OCI-LY1 (cell line): ENCODE results near the gene CXorf38.

Source experiments
- H2AFZ ChIP-seq: fragments of 200-600 bp; sonication (generic), shearing (Covaris generic); 2 replicates; pipeline ENCODE4 v1.6.0; 2014; ENCODE audit warnings: antibody characterized with exemption, mild to moderate bottlenecking, low read length
- H3F3A ChIP-seq: fragments of 200-600 bp; sonication (generic), shearing (Covaris generic); 2 replicates; pipeline ENCODE4 v1.6.0; 2014; ENCODE audit warnings: mild to moderate bottlenecking, antibody characterized with exemption, low read length, moderate library complexity; ENCODE audit not compliant: insufficient read depth
- H3K27ac ChIP-seq: fragments of 200-600 bp; sonication (generic); 2 replicates; pipeline ENCODE4 v1.5.1; 2014; ENCODE audit warnings: low read length, mixed run types, mild to moderate bottlenecking, low read depth; ENCODE audit not compliant: poor library complexity, severe bottlenecking
- H3K27me3 ChIP-seq: fragments of 200-600 bp; sonication (generic); 2 replicates; pipeline ENCODE4 v1.6.0; 2014; ENCODE audit warnings: antibody characterized with exemption, mild to moderate bottlenecking, low read length, moderate library complexity; ENCODE audit not compliant: insufficient read depth
- H3K36me3 ChIP-seq: fragments of 200-600 bp; sonication (generic); 2 replicates; pipeline ENCODE4 v1.6.1; 2014; ENCODE audit warnings: mild to moderate bottlenecking, antibody characterized with exemption, low read length, moderate library complexity, mixed read lengths; ENCODE audit not compliant: insufficient read depth
- H3K4me1 ChIP-seq: fragments of 200-600 bp; sonication (generic); 2 replicates; pipeline ENCODE4 v1.5.1; 2014; ENCODE audit warnings: mild to moderate bottlenecking, low read length, moderate library complexity; ENCODE audit not compliant: insufficient read depth, severe bottlenecking
- H3K4me2 ChIP-seq: fragments of 200-600 bp; sonication (generic), shearing (Covaris generic); 2 replicates; pipeline ENCODE4 v1.6.1; 2014; ENCODE audit warnings: low read length
- H3K4me3 ChIP-seq: fragments of 200-600 bp; sonication (generic); 2 replicates; pipeline ENCODE4 v1.5.1; 2014; ENCODE audit warnings: low read length, low read depth, mild to moderate bottlenecking, mixed read lengths; ENCODE audit not compliant: poor library complexity, severe bottlenecking
- H3K79me2 ChIP-seq: fragments of 200-600 bp; shearing (Covaris generic); 2 replicates; pipeline ENCODE4 v1.6.1; 2016; ENCODE audit warnings: mixed run types, low read length, mixed read lengths; ENCODE audit not compliant: insufficient read depth
- H3K9ac ChIP-seq: fragments of 200-600 bp; sonication (generic), shearing (Covaris generic); 2 replicates; pipeline ENCODE4 v1.6.1; 2014; ENCODE audit warnings: mild to moderate bottlenecking, low read length, mixed read lengths
- H3K9me2 ChIP-seq: fragments of 200-600 bp; sonication (generic), shearing (Covaris generic); 2 replicates; pipeline ENCODE4 v1.6.1; 2014; ENCODE audit warnings: low read depth, mild to moderate bottlenecking, low read length, mixed read lengths
- H3K9me3 ChIP-seq: fragments of 200-600 bp; shearing (Covaris generic); 2 replicates; pipeline ENCODE4 v1.6.1; 2014; ENCODE audit warnings: low read length, mixed read lengths
- H4K20me1 ChIP-seq: fragments of 200-600 bp; sonication (generic), shearing (Covaris generic); 2 replicates; pipeline ENCODE4 v1.6.0; 2016; ENCODE audit warnings: mild to moderate bottlenecking, low read length; ENCODE audit not compliant: insufficient read depth
- EZH2 ChIP-seq: fragments of 200-600 bp; sonication (generic), shearing (Covaris generic); IDR thresholded peaks from 2 replicates; pipeline ENCODE4 v1.8.0; 2017; ENCODE audit warnings: borderline replicate concordance, mixed run types, mild to moderate bottlenecking, antibody characterized with exemption, low read length, moderate library complexity, mixed read lengths
- TF ChIP-seq, protein P1 (sequence below): fragments of 200-600 bp; sonication (generic), shearing (Covaris generic); IDR thresholded peaks from 2 replicates; pipeline ENCODE4 v1.5.1; 2017; ENCODE audit warnings: mild to moderate bottlenecking, antibody characterized with exemption, low read length, moderate library complexity, mixed read lengths

The CXorf38 gene

DNA sequence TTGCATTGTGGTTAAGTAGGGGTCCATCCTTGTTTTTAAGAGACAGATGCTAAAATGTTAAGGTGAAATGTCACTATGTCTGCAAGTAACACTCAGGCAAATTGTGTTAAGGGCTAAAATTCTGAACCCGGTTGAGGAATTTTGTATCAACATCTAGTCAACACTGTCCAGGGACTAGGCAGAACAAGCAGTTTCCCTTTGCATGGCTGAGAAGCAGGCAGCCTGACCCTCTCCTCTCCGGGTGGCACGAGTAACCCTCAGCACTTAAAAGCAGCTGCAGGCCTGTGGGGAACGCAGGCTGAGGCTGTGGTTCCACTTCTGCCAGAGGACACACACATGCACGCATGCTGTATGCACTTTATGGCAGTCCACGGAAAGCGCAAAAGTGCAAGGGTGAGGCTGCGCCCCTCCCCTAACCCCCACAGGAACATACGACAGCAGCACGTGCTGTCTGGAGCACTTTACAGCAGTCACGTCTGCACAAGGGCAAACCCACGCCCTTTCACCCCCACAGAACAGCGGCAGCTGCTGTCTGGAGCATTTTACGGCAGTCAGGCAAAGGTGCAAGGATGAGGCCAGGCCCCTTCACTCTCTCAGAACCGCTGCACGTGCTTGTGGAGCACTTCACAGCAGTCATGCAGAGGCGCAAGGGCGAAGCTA, 24.8 kb downstream of the CXorf38 start:
- Histone ChIP-seq H3K36me3 (peaks cover 3% of the 10 kb centered on the region; the same call in 1 of the 2 replicates), H3K4me1 (no peaks in the 10 kb centered on the region), H3K9me2 (no peaks in the 10 kb centered on the region), H3K79me2 (no peaks in the 10 kb centered on the region), H3K27me3 (no peaks in the 10 kb centered on the region), H3K4me2 (no peak overlapping the region), H3K4me3 (no peak overlapping the region), H4K20me1 (no peaks in the 10 kb centered on the region), H2AFZ (no peak overlapping the region), H3F3A (no peaks in the 10 kb centered on the region), H3K9me3 (no peaks in the 10 kb centered on the region), H3K9ac (no peak overlapping the region), H3K27ac (no peak overlapping the region)
- TF ChIP-seq, protein P1, sequence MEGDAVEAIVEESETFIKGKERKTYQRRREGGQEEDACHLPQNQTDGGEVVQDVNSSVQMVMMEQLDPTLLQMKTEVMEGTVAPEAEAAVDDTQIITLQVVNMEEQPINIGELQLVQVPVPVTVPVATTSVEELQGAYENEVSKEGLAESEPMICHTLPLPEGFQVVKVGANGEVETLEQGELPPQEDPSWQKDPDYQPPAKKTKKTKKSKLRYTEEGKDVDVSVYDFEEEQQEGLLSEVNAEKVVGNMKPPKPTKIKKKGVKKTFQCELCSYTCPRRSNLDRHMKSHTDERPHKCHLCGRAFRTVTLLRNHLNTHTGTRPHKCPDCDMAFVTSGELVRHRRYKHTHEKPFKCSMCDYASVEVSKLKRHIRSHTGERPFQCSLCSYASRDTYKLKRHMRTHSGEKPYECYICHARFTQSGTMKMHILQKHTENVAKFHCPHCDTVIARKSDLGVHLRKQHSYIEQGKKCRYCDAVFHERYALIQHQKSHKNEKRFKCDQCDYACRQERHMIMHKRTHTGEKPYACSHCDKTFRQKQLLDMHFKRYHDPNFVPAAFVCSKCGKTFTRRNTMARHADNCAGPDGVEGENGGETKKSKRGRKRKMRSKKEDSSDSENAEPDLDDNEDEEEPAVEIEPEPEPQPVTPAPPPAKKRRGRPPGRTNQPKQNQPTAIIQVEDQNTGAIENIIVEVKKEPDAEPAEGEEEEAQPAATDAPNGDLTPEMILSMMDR = no peak
- no peak for TF ChIP-seq EZH2

DNA sequence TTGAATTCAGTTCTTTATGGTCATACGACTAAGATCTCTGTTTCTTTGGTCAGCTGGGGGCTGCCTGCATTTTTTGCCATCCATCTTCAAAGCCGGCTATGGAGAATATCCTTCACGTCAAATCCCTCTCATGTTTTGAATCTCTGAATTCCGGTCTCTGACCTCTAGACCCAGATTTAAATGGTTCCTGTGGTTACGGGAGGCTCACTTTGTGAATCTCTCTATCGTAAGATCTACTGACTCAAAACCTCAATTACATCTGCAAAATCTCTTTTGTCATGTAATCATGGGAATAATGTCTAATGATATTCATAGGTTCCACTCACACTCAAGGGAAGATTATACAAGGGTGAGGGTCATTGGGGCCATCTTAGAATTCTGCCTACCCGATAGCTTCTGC, 29.8 kb downstream of the CXorf38 start:
- Histone ChIP-seq H3K9ac (no peak overlapping the region), H3K4me1 (no peaks in the 10 kb centered on the region), H3K9me3 (no peaks in the 10 kb centered on the region), H3K36me3 (no peaks in the 10 kb centered on the region), H3F3A (no peaks in the 10 kb centered on the region), H3K4me3 (no peak overlapping the region), H3K9me2 (no peaks in the 10 kb centered on the region), H3K4me2 (no peak overlapping the region), H3K27ac (no peak overlapping the region), H3K79me2 (no peaks in the 10 kb centered on the region), H3K27me3 (no peaks in the 10 kb centered on the region), H2AFZ (no peak overlapping the region), H4K20me1 (no peaks in the 10 kb centered on the region)
- TF ChIP-seq EZH2 = no peak
- TF ChIP-seq, protein P1 = no peak

DNA sequence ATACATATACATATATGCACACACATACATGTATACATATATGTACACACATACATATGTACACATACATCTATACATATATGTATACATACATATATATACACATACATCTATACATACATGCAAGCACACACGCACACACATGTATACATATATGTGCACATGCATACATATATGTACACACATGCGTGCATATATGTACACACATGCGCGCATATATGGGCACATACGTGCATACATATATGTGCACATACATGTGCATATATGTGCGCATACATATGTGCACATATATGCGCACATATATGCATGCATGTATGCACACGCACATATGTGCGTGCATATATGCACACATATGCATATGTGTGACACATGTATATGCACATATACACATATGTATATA, 31.4 kb downstream of the CXorf38 start:
- Histone ChIP-seq H3K27me3 (no peaks in the 10 kb centered on the region), H3K9me3 (no peaks in the 10 kb centered on the region), H3K9me2 (no peaks in the 10 kb centered on the region), H2AFZ (no peak overlapping the region), H3F3A (no peaks in the 10 kb centered on the region), H3K4me3 (no peak overlapping the region), H3K79me2 (no peaks in the 10 kb centered on the region), H4K20me1 (no peaks in the 10 kb centered on the region), H3K36me3 (no peaks in the 10 kb centered on the region), H3K4me1 (no peaks in the 10 kb centered on the region), H3K27ac (no peak overlapping the region), H3K9ac (no peak overlapping the region), H3K4me2 (no peak overlapping the region)
- no peak for TF ChIP-seq EZH2
- TF ChIP-seq, protein P1 = no peak
